H1 (cell line): ENCODE results near the gene POMZP3. TPM values are rescaled to one million over a fixed set of nuclear protein-coding genes. Genes with fewer than 3 reads are reported as not detected.
"Not testable (repeated sequence)": the region's sequence is repeated elsewhere in the genome, so short reads cannot be mapped to it uniquely, and the experiment has no call there.

Source experiments
- CTCF ChIA-PET: fragments of 300-600 bp; sonication (Branson Sonifier 250); formaldehyde crosslinking; loops from one replicate; lab custom pipeline; 2021; ENCODE audit not compliant: partially characterized antibody; lab: Charles Lee
- POLR2A ChIA-PET: fragments of 300-600 bp; sonication (Branson Sonifier 250); formaldehyde crosslinking; loops from one replicate; lab custom pipeline; 2021; ENCODE audit warnings: inconsistent platforms; ENCODE audit not compliant: partially characterized antibody; lab: Charles Lee
- DNase-seq, 2 experiments: peaks; one replicate each; pipeline versions ENCODE4 v3.0.0 to v3.0.0-alpha.2; 2010 to 2022; ENCODE audit warnings: low spot score in 2 of 2, low read depth in 1 of 2, mixed read lengths in 1 of 2
- FAIRE-seq: peaks from 2 replicates; lab custom pipeline; 2011; peaks lifted over from hg19 to GRCh38; lab: Jason Lieb, UNC
- H2AFZ ChIP-seq: 2 replicates; pipeline ENCODE4 v1.8.1; 2012; ENCODE audit warnings: low read length, inconsistent platforms
- H2AK5ac ChIP-seq: 2 replicates; pipeline ENCODE4 v1.6.1; 2013; ENCODE audit warnings: low read depth, low read length
- H2BK120ac ChIP-seq: replicated peaks from 2 replicates; pipeline ENCODE3; 2013; ENCODE audit warnings: low read depth, low read length, inconsistent platforms
- H2BK12ac ChIP-seq: 2 replicates; pipeline ENCODE4 v1.6.1; 2013; ENCODE audit warnings: low read depth, low read length
- H2BK15ac ChIP-seq: 2 replicates; pipeline ENCODE4 v1.6.1; 2013; ENCODE audit warnings: low read length
- H2BK20ac ChIP-seq: 2 replicates; pipeline ENCODE4 v1.6.1; 2013; ENCODE audit warnings: low read length
- H2BK5ac ChIP-seq: 2 replicates; pipeline ENCODE4 v1.6.1; 2013; ENCODE audit warnings: low read depth, low read length
- H3K14ac ChIP-seq: 2 replicates; pipeline ENCODE4 v1.6.1; 2013; ENCODE audit warnings: inconsistent platforms; ENCODE audit not compliant: insufficient read length
- H3K18ac ChIP-seq: 2 replicates; pipeline ENCODE4 v1.6.1; 2013; ENCODE audit warnings: low read length; ENCODE audit errors: extremely low read depth
- H3K23ac ChIP-seq: 2 replicates; pipeline ENCODE4 v1.6.1; 2013; ENCODE audit warnings: inconsistent platforms; ENCODE audit not compliant: insufficient read length
- H3K23me2 ChIP-seq: 2 replicates; pipeline ENCODE4 v1.6.1; 2013; ENCODE audit warnings: low read depth, low read length
- H3K27ac ChIP-seq: 2 replicates; pipeline ENCODE4 v1.6.1; 2011; ENCODE audit warnings: low read depth, low read length, inconsistent platforms
- H3K27me3 ChIP-seq, 4 experiments: replicated peaks in 1 of 4; 1 replicate in 1 of 4; 2 replicates in 3 of 4; pipeline versions ENCODE4 v1.6.1 to v1.8.1; 2011 to 2013; ENCODE audit warnings: low read length in 3 of 4, mild to moderate bottlenecking in 3 of 4, inconsistent platforms in 2 of 4, mixed read lengths in 2 of 4, moderate library complexity in 1 of 4; ENCODE audit not compliant: control insufficient read depth in 3 of 4, insufficient read depth in 3 of 4; ENCODE audit errors: extremely low read depth in 1 of 4
- H3K36me3 ChIP-seq, 4 experiments: 2 replicates each; pipeline versions ENCODE4 v1.6.1 to v1.8.1; 2011 to 2013; ENCODE audit warnings: mild to moderate bottlenecking in 4 of 4, low read length in 3 of 4, moderate library complexity in 2 of 4, control low read depth in 1 of 4, inconsistent platforms in 1 of 4; ENCODE audit not compliant: insufficient read depth in 4 of 4, control insufficient read depth in 2 of 4
- H3K4ac ChIP-seq: replicated peaks from 2 replicates; pipeline ENCODE3; 2013; ENCODE audit warnings: low read length, low read depth, mixed read lengths, inconsistent platforms; ENCODE audit not compliant: insufficient read length
- H3K4me1 ChIP-seq, 4 experiments: replicated peaks in 1 of 4; 1 replicate in 1 of 4; 2 replicates in 3 of 4; pipeline versions ENCODE4 v1.6.1 to v1.8.1; 2011 to 2013; ENCODE audit warnings: low read length in 3 of 4, inconsistent platforms in 2 of 4, mixed read lengths in 1 of 4; ENCODE audit not compliant: insufficient read depth in 4 of 4, control insufficient read depth in 3 of 4
- H3K4me2 ChIP-seq, 2 experiments: 2 replicates each; pipeline versions ENCODE4 v1.6.1 to v1.8.1; 2011 to 2013; ENCODE audit warnings: low read depth in 2 of 2, low read length in 2 of 2, control low read depth in 1 of 2, inconsistent platforms in 1 of 2, mild to moderate bottlenecking in 1 of 2; ENCODE audit not compliant: insufficient read depth in 1 of 2
- H3K4me3 ChIP-seq, 4 experiments: fragments of 200-600, 300-600 bp in 1 of 4; sonication (generic), shearing (Covaris generic), sonication (Bioruptor Twin) in 1 of 4; 2 replicates each; pipeline versions ENCODE4 v1.5.1 to v1.8.1; 2011 to 2016; ENCODE audit warnings: low read length in 4 of 4, low read depth in 3 of 4, control low read depth in 2 of 4, inconsistent platforms in 2 of 4, mild to moderate bottlenecking in 2 of 4, mixed read lengths in 1 of 4, moderate library complexity in 1 of 4; ENCODE audit not compliant: insufficient read depth in 2 of 4; ENCODE audit errors: extremely low read depth in 1 of 4
- H3K56ac ChIP-seq: replicated peaks from 2 replicates; pipeline ENCODE3; 2013; ENCODE audit warnings: low read depth, mild to moderate bottlenecking, mixed read lengths, low read length, inconsistent platforms; ENCODE audit not compliant: insufficient read length
- H3K79me1 ChIP-seq: 2 replicates; pipeline ENCODE4 v1.6.1; 2013; ENCODE audit warnings: low read depth, low read length, control low read depth
- H3K79me2 ChIP-seq, 2 experiments: 2 replicates each; pipeline versions ENCODE4 v1.6.1 to v1.8.1; 2012 to 2013; ENCODE audit warnings: low read length in 2 of 2, mild to moderate bottlenecking in 2 of 2, inconsistent platforms in 1 of 2; ENCODE audit not compliant: insufficient read depth in 2 of 2, control insufficient read depth in 1 of 2
- H3K9ac ChIP-seq, 4 experiments: replicated peaks in 1 of 4; 1 replicate in 1 of 4; 2 replicates in 3 of 4; pipeline versions ENCODE4 v1.6.1 to v1.8.1; 2011 to 2013; ENCODE audit warnings: low read depth in 3 of 4, low read length in 3 of 4, control low read depth in 2 of 4, mild to moderate bottlenecking in 2 of 4, moderate library complexity in 2 of 4, inconsistent platforms in 1 of 4; ENCODE audit errors: extremely low read depth in 1 of 4
- H3K9me3 ChIP-seq, 2 experiments: 2 replicates each; pipeline versions ENCODE4 v1.6.1 to v1.8.1; 2012 to 2013; ENCODE audit warnings: mild to moderate bottlenecking in 2 of 2, moderate library complexity in 2 of 2, control low read depth in 1 of 2, inconsistent platforms in 1 of 2, low read depth in 1 of 2, low read length in 1 of 2, mixed read lengths in 1 of 2; ENCODE audit not compliant: insufficient read depth in 2 of 2
- H4K20me1 ChIP-seq, 2 experiments: replicated peaks in 1 of 2; 2 replicates each; pipeline versions ENCODE3 to v1.8.1; 2011 to 2013; ENCODE audit warnings: inconsistent platforms in 2 of 2, low read length in 2 of 2, mild to moderate bottlenecking in 1 of 2; ENCODE audit not compliant: insufficient read depth in 2 of 2, control insufficient read depth in 1 of 2
- H4K5ac ChIP-seq: 2 replicates; pipeline ENCODE4 v1.6.1; 2013; ENCODE audit warnings: low read length, low read depth, mixed read lengths, inconsistent platforms; ENCODE audit not compliant: insufficient read length
- H4K8ac ChIP-seq: 2 replicates; pipeline ENCODE4 v1.8.0; 2013; ENCODE audit warnings: mild to moderate bottlenecking, moderate library complexity, low read length, inconsistent platforms; ENCODE audit not compliant: insufficient read depth; ENCODE audit errors: extremely low read depth
- H4K91ac ChIP-seq: replicated peaks from 2 replicates; pipeline ENCODE3; 2013; ENCODE audit warnings: low read length, mixed read lengths, inconsistent platforms; ENCODE audit not compliant: insufficient read length
- WGBS, 2 experiments: shearing (Covaris generic) in 1 of 2; methylation state at CpG; one replicate each; pipeline versions ENCODE4 v1.1.6 to v1.1.7; 2013 to 2015; ENCODE audit warnings: low lambda C conversion rate in 2 of 2, mixed read lengths in 2 of 2, inconsistent platforms in 1 of 2, low coverage in 1 of 2, missing lambda C conversion rate in 1 of 2; ENCODE audit not compliant: insufficient replicate concordance in 2 of 2, insufficient coverage in 1 of 2, insufficient read length in 1 of 2; ENCODE audit errors: extremely low coverage in 1 of 2, missing lambda C conversion rate in 1 of 2; 5-methylcytosine and 5-hydroxymethylcytosine counted together
- polyA plus RNA-seq, 7 experiments: library from polyadenylated mRNA; depleted of rRNA in 3 of 7; stranded (reverse) in 5 of 7; unstranded in 2 of 7; fragments of >200 nt in 5 of 7; fragments of 200-250 nt in 2 of 7; gene quantifications; 1 replicate in 5 of 7; 2 replicates in 1 of 7; 4 replicates in 1 of 7; pipeline versions ENCODE4 v1.2.1 to v1.2.3, GENCODE V29; 2011 to 2013; ENCODE audit warnings: missing spikeins in 2 of 7, mixed read lengths in 2 of 7
- total RNA-seq: library from RNA; stranded (reverse); fragmentation: NEBNext Ultra II Directional; extraction: Animal tissue kit (Norgen Biotek cat#: 25700); gene quantifications from 2 replicates; pipeline ENCODE4 v1.2.1, GENCODE V29; 2021

The POMZP3 gene
- total and polyA plus RNA-seq, 2 of the 8 experiments (the other 6 are each of a cell fraction or from before 2014, with no cell fraction given) = 3.2 to 9.0 TPM

- H3K4ac ChIP-seq, H3K23me2 ChIP-seq, H3K56ac ChIP-seq, H3K18ac ChIP-seq, CTCF ChIA-PET, H2BK15ac ChIP-seq, H3K4me3 ChIP-seq, H2BK5ac ChIP-seq, H3K27me3 ChIP-seq, FAIRE-seq, H3K14ac ChIP-seq, H4K8ac ChIP-seq, H2AK5ac ChIP-seq, H3K9me3 ChIP-seq, H2BK120ac ChIP-seq, POLR2A ChIA-PET, H3K79me2 ChIP-seq, H2AFZ ChIP-seq, H3K36me3 ChIP-seq, H4K91ac ChIP-seq, H3K9ac ChIP-seq, H2BK20ac ChIP-seq, H3K27ac ChIP-seq, H4K20me1 ChIP-seq, H3K4me2 ChIP-seq, H3K79me1 ChIP-seq, DNase-seq, H3K23ac ChIP-seq, H4K5ac ChIP-seq, H3K4me1 ChIP-seq, H2BK12ac ChIP-seq: not testable (repeated sequence)
- WGBS, 2 experiments = 87% methylated on average over 3 of the region's 3 CpGs; no CpG with 5 or more reads in 1 of the 2 experiments
These were observed 54.8 kb downstream of the POMZP3 start for GRCh38 chr7:76572296-76572695.

GRCh38 chr7:76570324-76570775 is 56.7 kb downstream of the POMZP3 start:
- H3K4me3 ChIP-seq, H3K9ac ChIP-seq, H4K91ac ChIP-seq, H3K27me3 ChIP-seq, H3K9me3 ChIP-seq, H2BK120ac ChIP-seq, H4K20me1 ChIP-seq, H3K14ac ChIP-seq, H2BK20ac ChIP-seq, H2BK5ac ChIP-seq, H3K56ac ChIP-seq, H3K79me1 ChIP-seq, H3K79me2 ChIP-seq, H2AFZ ChIP-seq, H3K4ac ChIP-seq, H3K27ac ChIP-seq, H3K36me3 ChIP-seq, CTCF ChIA-PET, H3K4me1 ChIP-seq, H3K18ac ChIP-seq, H2AK5ac ChIP-seq, H3K23me2 ChIP-seq, H2BK15ac ChIP-seq, H3K23ac ChIP-seq, POLR2A ChIA-PET, H4K8ac ChIP-seq, H4K5ac ChIP-seq, FAIRE-seq, H2BK12ac ChIP-seq, H3K4me2 ChIP-seq, DNase-seq: not testable (repeated sequence)
- 87% methylated on average over 4 of the region's 4 CpGs; no CpG with 5 or more reads in 1 of the 2 experiments for WGBS, 2 experiments
